IgD-negative memory B cell (primary cell): ENCODE results near the gene CD74. TPM values are rescaled to one million over a fixed set of nuclear protein-coding genes. Genes with fewer than 3 reads are reported as not detected.
A peak's percentile ranks its signal among the peaks of the same experiment; 100 is the strongest.
"Not testable (repeated sequence)": the region's sequence is repeated elsewhere in the genome, so short reads cannot be mapped to it uniquely, and the experiment has no call there.

ENCODE experiments used
- H3K27ac Mint-ChIP-seq, 3 donors: one replicate each; pipeline ENCODE4 v1.8.0; 2020 to 2022; ENCODE audit warnings: mild to moderate bottlenecking in 3 of 3, mixed read lengths in 3 of 3, moderate library complexity in 1 of 3
- H3K27me3 Mint-ChIP-seq: one replicate; pipeline ENCODE4 v1.8.0; 2021; ENCODE audit warnings: mixed read lengths
- H3K36me3 Mint-ChIP-seq: one replicate; pipeline ENCODE4 v1.8.0; 2020; ENCODE audit warnings: mild to moderate bottlenecking, mixed read lengths
- H3K4me1 Mint-ChIP-seq, 3 donors: one replicate each; pipeline ENCODE4 v1.8.0; 2020 to 2022; ENCODE audit warnings: mixed read lengths in 3 of 3, mild to moderate bottlenecking in 1 of 3
- H3K4me3 Mint-ChIP-seq, 4 donors: one replicate each; pipeline ENCODE4 v1.8.0; 2020 to 2022; ENCODE audit warnings: mild to moderate bottlenecking in 4 of 4, mixed read lengths in 4 of 4, moderate library complexity in 3 of 4
- H3K9me3 Mint-ChIP-seq, 3 donors: one replicate each; pipeline ENCODE4 v1.8.0; 2020 to 2021; ENCODE audit warnings: mixed read lengths in 3 of 3, mild to moderate bottlenecking in 1 of 3
- polyA plus RNA-seq: library from polyadenylated mRNA; unstranded; fragments of 300-500 nt; fragmentation: Illumina TruSeq; gene quantifications from one replicate; pipeline ENCODE4 v1.2.3, GENCODE V29; 2021

Gene CD74
- polyA plus RNA-seq = 29,718 TPM

DNA sequence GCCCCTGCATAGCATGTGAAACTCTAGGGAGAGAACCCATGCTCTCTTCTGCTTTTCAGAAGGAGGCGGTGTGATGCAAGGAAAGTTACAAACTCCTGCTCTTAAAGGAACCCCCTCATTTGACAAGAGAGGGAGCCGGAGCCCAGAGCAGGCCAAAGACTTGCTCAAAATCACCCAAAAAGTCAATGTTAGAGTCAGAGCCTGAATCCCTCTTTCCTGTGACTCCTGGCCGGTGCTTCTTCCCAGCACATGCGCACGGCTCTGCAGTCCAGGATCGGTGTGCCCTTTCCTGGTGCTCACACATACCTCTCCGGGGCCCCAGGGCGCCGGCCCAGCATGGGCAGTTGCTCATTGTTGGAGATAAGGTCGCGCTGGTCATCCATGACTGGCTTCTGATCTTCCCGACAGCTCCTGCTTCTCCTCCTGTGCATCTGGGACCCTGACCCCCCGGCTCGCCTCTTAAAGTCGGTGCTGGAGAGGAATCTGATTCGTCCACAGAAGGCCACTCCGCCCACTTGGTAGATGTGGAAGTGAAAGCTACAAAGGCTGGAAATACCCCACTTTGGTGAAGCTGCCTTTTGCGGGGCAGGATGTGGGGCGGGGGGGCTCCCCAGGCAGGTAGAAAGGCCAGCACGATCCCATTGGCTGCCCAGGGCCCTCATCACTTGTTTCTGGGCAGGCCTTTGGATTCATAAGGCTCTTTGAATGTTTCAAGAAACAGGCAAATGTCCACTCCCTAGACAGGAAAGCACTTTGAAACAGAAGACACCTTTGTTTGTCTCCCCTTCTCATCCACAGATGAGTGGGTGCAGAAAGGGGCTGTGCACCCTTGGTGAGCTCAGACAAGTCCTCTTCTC is at the start of gene CD74:
Gene CD74 (minus strand): TSS at position 592 of the 857 bp plus-strand sequence. CDS start 161 bp downstream, at position 431.
- Mint-ChIP-seq H3K9me3 (peaks cover 0 to 3% (median 0%) of the 10 kb centered on the region in 3 donors), H3K4me1 (peaks cover 27 to 31% (median 29%) of the 10 kb centered on the region in 3 donors), H3K27me3 (peaks cover 4% of the 10 kb centered on the region), H3K4me3 (peak within 1 kb of the TSS; percentile 97 to 100 (median 100)), H3K27ac (peak within 1 kb of the TSS; percentile 100), H3K36me3 (peaks cover 34% of the 10 kb centered on the region)

DNA sequence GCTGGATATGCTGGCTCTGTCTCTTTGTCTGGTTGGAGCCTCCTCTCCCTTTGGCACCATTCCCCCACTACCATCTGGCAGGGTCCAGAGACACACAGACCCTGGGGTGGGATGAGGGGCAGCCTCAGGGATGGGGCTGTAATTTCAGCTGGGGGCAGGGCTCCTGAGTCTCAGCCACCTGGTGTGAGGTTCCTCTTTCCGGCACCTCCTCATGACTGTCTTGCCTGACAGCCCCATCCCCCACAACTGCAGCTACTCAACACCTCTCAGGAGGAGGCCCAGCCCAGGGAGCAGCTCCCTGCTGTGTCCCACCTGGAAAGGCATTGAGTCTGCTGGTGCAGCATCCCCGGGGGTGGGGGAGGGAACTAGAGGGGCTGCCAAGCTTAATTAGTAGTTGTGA is 48.5 kb upstream of the CD74 start:
- Mint-ChIP-seq H3K27me3 (no peaks in the 10 kb centered on the region), H3K4me3 (peak overlapping the region in 3 of 4 donors; percentile 2 to 82 (median 47)), H3K9me3 (no peaks in the 10 kb centered on the region), H3K36me3 (peaks cover 2% of the 10 kb centered on the region), H3K4me1 (peaks cover 12 to 28% (median 24%) of the 10 kb centered on the region in 3 donors), H3K27ac (peak overlapping the region; percentile 5 to 78 (median 69))

DNA sequence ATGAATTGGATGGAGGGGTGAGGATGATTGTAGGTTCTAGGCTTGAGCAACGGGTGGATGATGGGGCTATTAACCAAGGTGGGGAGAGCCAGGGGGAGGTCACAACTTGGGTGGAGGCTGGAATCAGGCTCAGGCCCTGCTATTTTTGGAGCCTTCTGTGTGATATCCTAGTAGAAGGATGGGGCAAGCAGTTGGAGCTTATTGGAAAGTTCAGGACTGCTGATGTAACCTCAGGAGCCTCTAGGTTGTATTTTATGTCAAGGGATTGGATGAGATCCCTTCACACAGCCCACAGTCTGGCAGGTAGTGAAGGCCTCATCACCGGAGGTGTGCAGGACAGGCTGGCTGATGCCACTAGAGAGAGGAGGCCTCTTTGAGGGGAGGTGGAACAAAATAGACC is 48.1 kb upstream of the CD74 start:
- Mint-ChIP-seq H3K9me3 (no peaks in the 10 kb centered on the region), H3K27ac (peak overlapping the region; percentile 5 to 78 (median 69)), H3K4me1 (peaks cover 12 to 28% (median 24%) of the 10 kb centered on the region in 3 donors), H3K36me3 (peaks cover 2% of the 10 kb centered on the region), H3K27me3 (no peaks in the 10 kb centered on the region), H3K4me3 (peak overlapping the region in 3 of 4 donors; percentile 2 to 82 (median 9))

DNA sequence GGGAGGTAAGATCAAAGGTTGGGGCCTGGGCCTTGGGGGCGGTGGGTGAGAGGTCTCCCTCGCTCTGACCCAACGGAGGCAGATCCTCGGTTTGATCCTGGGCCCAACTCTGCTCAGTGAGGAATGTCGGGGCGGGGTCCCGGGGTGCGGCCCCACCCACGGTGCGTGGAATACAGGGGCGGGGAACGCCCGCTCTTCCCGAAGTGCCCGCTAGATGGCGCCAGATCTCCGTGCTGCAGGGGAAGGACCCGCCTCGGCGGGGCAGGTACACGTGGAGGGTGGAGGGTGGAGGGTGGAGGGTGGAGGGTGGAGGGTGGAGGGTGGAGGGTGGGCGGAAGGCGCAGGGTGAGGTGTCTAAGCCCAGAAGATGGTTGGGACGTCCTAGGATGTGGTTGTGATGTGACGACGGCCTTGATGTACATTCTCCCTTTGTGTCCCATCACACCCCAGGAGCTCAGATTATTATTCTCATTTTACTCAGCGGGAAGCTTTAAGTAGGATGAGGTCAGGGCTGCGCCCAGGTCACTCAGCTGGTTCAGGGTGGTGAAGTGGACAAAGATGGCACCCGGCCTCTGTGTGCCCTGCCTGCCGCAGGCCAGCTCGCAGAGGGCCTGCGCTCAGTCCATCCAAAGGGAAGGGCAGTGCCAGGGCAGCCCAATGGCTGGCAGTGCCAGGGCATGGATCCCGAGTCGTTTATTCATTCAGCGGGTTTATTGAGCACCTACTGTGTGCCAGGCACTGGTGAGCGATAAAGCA is 46.3 kb upstream of the CD74 start:
- Mint-ChIP-seq H3K9me3 (no peaks in the 10 kb centered on the region), H3K4me1 (peaks cover 12 to 28% (median 24%) of the 10 kb centered on the region in 3 donors), H3K4me3 (peak overlapping the region in 3 of 4 donors; percentile 16 to 82 (median 47)), H3K27ac (peak overlapping the region in 1 of 3 donors; percentile 64), H3K36me3 (peaks cover 2% of the 10 kb centered on the region), H3K27me3 (no peaks in the 10 kb centered on the region)

DNA sequence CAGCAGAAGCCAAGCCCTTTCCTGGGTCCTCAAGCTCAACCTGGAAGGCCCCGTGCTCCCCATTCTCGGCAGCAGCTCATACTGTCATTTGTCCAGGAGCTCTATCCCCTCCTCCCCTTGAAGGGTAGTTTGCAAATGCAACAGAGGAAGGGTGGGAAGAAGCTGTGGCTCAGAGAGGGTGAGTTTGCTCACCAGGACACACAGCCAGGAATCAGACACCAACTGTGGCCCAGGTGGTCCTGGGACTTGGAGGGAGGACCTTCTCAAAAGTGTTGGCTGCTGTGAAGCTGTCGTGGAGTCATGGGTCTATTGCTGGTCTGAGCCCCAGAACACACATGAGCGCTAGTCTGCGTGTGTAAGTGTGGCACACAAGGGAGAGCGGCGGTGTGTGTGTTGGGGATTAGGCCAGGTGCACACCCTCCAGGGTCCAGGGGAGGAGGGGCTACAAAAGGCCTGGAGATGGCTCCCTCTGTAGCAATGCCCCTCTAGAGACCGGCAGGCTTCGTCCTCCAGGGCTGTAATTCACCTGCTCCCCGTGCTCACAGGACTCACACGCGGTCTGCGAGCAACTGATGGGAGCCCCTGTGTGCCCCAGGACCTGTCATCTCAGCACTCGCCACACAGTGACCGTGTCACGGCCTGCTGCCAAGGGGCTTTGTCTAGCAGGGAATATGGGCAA is 45.0 kb upstream of the CD74 start:
- Mint-ChIP-seq H3K9me3 (no peaks in the 10 kb centered on the region), H3K27me3 (no peaks in the 10 kb centered on the region), H3K4me1 (peaks cover 12 to 27% (median 24%) of the 10 kb centered on the region in 3 donors), H3K4me3 (peak overlapping the region in 2 of 4 donors; percentile 14 to 73), H3K36me3 (peaks cover 2% of the 10 kb centered on the region), H3K27ac (no peak overlapping the region)

DNA sequence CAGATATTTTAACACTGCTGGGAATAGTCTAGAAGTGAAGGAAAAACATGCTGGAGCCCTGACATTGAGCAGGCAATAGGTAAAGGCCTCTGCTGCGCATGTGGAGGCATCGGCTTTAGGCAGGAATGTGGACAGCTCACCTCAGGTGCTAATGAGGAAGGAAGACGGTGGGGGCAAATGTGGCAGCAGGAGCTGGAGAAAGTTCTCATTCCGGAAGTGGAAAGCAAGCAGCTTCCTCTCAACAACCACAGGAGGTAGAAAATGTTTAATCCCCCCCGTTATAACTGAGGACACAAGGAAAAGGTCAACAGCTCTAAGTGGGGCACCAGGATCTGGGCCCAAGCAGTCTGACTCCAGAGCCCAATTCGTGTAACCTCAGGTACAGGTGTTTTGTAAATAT is 44.4 kb upstream of the CD74 start:
- H3K4me3 Mint-ChIP-seq = peak overlapping the region in 3 of 4 donors; percentile 14 to 73 (median 57)
- no peaks in the 10 kb centered on the region for H3K36me3 Mint-ChIP-seq
- peak overlapping the region in 2 of 3 donors; percentile 3 to 59 for H3K27ac Mint-ChIP-seq
- no peaks in the 10 kb centered on the region for H3K9me3 Mint-ChIP-seq
- H3K27me3 Mint-ChIP-seq = no peaks in the 10 kb centered on the region
- peaks cover 12 to 25% (median 24%) of the 10 kb centered on the region in 3 donors for H3K4me1 Mint-ChIP-seq

DNA sequence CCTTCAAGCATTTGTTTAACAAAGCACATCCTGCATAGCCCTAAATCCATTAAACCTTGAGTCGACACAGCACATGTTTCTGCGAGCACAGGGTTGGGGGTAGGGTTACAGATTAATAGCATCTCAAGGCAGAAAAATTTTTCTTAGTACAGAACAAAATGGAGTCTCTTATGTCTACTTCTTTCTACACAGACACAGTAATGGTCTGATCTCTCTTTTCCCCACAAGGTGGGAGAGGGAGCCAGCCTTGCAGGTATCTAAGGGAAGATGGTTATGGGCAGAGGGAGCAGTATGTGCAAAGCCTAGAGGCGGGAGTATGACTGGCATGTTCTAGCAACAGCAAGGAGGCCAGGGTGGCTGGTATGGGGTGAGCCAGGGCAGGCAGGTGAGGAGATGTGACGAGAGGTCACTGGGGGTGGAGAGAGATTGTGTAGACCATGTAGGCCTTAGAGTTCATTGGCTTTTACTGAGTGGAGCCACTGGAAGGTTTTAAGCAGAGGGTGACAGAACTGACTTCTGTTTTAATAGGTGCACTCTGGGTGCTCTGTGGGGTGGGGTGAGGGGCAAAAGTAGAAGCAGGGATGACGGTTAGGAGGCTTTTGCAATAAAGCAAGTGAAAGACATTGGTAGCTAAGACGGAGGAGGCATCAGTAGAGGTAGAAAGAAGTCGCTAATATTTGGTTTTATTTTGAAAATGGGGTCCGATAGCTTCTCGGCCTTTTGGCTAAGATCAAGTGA is 42.0 kb upstream of the CD74 start:
- H3K4me3 Mint-ChIP-seq = no peak overlapping the region
- H3K4me1 Mint-ChIP-seq = peaks cover 11 to 14% (median 13%) of the 10 kb centered on the region in 3 donors
- no peaks in the 10 kb centered on the region for H3K27me3 Mint-ChIP-seq
- no peak overlapping the region for H3K27ac Mint-ChIP-seq
- no peaks in the 10 kb centered on the region for H3K9me3 Mint-ChIP-seq
- H3K36me3 Mint-ChIP-seq = no peaks in the 10 kb centered on the region

DNA sequence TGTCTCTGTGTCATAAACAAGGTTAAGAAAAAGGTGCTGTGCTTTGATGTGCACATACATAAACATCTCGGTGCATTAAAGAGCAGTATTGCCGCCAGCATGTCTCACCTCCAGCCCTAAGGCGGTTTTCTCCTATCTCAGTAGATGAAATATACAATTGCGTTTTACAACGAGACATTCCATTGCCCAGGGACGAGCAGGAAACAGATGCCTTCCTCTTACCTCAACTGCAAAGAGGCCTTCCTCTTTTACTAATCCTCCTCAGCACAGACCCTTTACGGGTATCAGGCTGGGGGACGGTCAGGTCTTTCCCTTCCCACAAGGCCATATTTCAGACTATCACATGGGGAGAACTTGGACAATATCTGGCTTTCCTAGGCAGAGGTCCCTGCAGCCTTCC is 41.3 kb upstream of the CD74 start:
- H3K4me1 Mint-ChIP-seq = peaks cover 11 to 14% (median 13%) of the 10 kb centered on the region in 3 donors
- not testable (repeated sequence) for H3K9me3 Mint-ChIP-seq, H3K36me3 Mint-ChIP-seq, H3K27me3 Mint-ChIP-seq, H3K27ac Mint-ChIP-seq, H3K4me3 Mint-ChIP-seq

DNA sequence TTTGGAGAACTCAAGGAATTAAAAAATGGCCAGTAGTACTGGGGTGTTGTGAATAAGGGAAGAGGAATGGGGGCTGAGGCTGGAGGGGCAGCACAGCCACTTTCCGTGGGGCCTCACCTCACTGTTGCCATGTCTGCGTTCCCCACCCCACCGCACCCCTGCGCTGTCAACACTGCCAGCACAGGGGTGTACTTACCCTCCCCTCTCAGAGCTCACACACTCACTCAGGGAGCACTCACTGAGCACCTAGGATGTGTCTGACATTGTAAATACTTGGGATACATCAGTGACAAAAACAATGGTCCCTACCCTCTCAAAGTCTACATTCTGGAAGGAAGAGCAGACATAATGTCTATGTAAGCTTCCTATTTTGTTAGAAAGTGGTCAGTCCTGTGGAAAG is 40.2 kb upstream of the CD74 start:
- peak overlapping the region in 1 of 3 donors; percentile 33 for H3K27ac Mint-ChIP-seq
- H3K4me1 Mint-ChIP-seq = peaks cover 18 to 23% (median 19%) of the 10 kb centered on the region in 3 donors
- no peaks in the 10 kb centered on the region for H3K36me3 Mint-ChIP-seq
- peak overlapping the region in 1 of 4 donors; percentile 65 for H3K4me3 Mint-ChIP-seq
- no peaks in the 10 kb centered on the region for H3K9me3 Mint-ChIP-seq
- no peaks in the 10 kb centered on the region for H3K27me3 Mint-ChIP-seq

DNA sequence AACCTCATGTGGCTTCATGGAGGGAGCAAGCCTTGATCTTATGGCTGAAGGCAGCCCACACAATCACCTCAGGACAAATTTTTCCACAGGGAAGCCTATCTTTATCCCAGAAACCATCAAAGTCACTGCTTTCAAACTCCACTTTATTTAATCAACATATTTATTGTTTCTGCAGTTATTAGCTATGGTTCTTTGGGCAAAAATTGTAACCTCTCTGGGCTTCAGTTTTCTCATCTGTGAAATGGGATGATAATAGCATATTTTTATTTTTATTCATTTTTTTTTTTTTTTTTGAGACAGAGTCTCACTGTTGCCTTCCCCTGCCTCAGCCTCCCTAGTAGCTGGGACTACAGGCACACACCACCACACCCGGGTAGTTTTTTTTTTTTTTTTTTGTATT is 38.9 kb upstream of the CD74 start:
- no peaks in the 10 kb centered on the region for H3K9me3 Mint-ChIP-seq
- no peaks in the 10 kb centered on the region for H3K27me3 Mint-ChIP-seq
- no peak overlapping the region for H3K27ac Mint-ChIP-seq
- no peaks in the 10 kb centered on the region for H3K36me3 Mint-ChIP-seq
- H3K4me3 Mint-ChIP-seq = no peak overlapping the region
- H3K4me1 Mint-ChIP-seq = peaks cover 10 to 18% (median 16%) of the 10 kb centered on the region in 3 donors

DNA sequence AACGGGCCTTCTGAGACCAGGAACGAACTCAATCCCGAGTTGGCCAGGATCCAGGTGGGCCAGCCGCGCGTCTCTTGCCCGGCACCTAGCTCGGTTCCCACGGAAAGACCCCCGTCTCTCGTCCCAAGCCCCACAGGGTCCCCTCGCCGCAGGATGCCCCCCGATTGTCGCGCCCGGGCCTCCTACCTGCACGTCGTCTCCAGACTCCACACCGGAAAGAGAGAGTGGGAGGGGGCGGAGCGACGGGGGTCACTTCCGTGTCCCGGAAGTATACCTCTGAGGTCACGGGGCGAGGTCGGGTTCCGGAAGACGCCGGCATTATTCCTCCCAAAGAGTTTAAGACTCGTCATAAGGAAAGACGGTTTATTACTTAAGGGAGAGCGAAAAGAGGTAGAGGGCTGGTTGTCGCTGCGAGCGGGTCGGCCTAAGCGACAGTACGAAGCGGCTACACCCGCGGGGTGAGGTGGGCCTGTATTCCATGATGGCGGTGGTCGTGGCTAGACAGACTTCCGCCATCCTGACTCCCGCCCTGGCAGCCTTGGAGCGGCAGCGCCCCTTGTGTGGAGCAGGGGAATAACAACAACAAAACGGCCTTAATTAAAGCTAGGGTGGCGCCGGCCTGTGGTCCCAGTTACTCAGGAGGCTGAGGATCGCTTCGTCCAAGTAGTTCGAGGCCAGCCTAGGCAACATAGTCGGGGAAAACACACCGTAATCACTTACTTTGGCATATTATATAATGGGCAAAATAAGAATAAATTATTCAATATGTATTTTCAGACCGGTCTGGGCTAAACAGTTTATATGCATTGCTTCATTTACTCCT is 37.0 kb upstream of the CD74 start, which contains the start of gene RPS14:
Gene RPS14 (minus strand): TSS at position 223 of the 823 bp plus-strand sequence. CDS start 2,006 bp downstream, outside the sequence.
- Mint-ChIP-seq H3K27me3 (no peaks in the 10 kb centered on the region), H3K4me1 (peaks cover 12 to 24% (median 16%) of the 10 kb centered on the region in 3 donors), H3K36me3 (no peaks in the 10 kb centered on the region), H3K27ac (peak within 1 kb of the TSS; percentile 96 to 100 (median 99)), H3K4me3 (peak within 1 kb of the TSS; percentile 95 to 99 (median 98)), H3K9me3 (no peaks in the 10 kb centered on the region)

DNA sequence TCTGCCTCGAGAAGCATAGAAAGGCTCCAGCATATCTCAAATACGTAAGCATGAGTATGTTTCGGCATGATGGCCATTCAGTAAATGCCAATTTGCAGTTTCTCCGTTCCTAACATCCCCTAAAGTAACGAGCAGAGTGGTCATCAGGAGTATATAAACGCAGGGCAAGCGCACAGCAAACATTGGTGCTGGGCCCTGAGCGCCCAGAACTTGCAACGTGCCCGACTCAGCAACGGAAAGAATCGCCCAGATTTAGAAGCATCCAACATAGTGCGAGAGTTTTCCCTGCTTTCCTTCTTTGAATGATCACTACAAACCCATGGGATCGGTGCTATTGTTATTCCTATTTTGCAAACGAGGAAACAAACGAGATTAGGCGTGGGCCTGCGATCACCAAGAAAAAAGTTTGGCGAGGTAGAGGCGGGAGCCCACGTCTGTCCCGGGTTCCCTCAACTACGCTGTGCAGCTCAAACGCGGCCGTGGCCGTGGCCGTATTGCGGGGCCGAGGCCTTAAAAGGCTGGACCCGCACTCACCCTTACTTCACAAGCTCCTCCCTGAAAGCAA is 36.3 kb upstream of the CD74 start:
- Mint-ChIP-seq H3K27ac (peak overlapping the region; percentile 96 to 100 (median 99)), H3K4me1 (peaks cover 12 to 24% (median 16%) of the 10 kb centered on the region in 3 donors), H3K27me3 (no peaks in the 10 kb centered on the region), H3K4me3 (peak overlapping the region; percentile 95 to 99 (median 98)), H3K9me3 (no peaks in the 10 kb centered on the region), H3K36me3 (no peaks in the 10 kb centered on the region)

DNA sequence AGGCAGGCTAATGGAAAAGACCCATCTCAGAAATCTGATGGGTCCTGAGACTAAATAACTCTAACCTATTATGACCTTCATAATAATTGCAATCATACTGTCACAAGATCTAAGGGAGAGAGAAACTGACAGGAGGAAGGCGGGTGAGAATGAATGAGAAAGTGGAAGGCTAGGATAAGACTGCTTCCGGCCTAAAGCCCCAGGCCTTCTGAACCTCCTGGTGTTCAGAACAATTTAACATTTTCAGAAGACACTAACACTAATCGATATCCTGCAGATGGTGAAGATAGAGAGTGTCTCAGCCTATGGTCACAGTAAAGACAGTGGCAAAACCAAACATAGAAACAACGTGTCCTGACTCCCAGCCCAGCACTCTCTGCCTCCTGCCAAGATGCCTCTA is 35.6 kb upstream of the CD74 start:
- H3K9me3 Mint-ChIP-seq = no peaks in the 10 kb centered on the region

More for the DNA sequence above, 35.6 kb upstream of the CD74 start:
- H3K27ac Mint-ChIP-seq = peak overlapping the region; percentile 96 to 100 (median 99)
- H3K27me3 Mint-ChIP-seq = no peaks in the 10 kb centered on the region
- H3K4me1 Mint-ChIP-seq = peaks cover 12 to 24% (median 16%) of the 10 kb centered on the region in 3 donors
- no peaks in the 10 kb centered on the region for H3K36me3 Mint-ChIP-seq
- peak overlapping the region; percentile 95 to 99 (median 98) for H3K4me3 Mint-ChIP-seq
